Measurements from ENCODE around the gene CCDC24.
A peak's percentile ranks its signal among the peaks of the same experiment; 100 is the strongest.

Gene CCDC24

DNA sequence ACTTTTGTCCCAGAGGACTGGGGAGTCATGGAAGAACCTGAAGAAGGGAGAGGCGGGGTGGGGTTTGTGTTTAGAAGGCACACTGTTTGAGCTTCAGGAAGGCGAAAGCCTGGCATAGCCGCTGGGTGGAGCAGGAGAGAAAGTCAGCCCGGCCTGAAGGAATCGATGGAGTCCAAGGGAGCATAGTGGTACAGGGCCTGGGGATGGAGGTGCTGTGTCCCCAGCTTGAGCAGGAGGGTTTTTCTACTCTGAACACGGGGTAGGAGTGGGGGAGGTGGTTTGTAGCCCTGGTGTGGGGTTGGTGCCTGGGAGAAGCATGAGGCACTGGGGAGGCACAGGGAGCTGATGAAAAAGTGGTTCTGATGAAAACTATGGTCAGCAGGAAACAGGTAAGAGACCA is 4.7 kb upstream of the CCDC24 start:
- H3K4me1 ChIP-seq (ENCODE audit: control insufficient read depth, insufficient read depth, low read length), result peaks cover 4% of the 10 kb centered on the region
- no peaks in the 10 kb centered on the region for H3K27me3 ChIP-seq (ENCODE audit: control insufficient read depth, insufficient read depth, low read length)
- no peak overlapping the region for H3K27ac ChIP-seq (ENCODE audit: low read depth, low read length)
- H3K36me3 ChIP-seq (ENCODE audit: control insufficient read depth, insufficient read depth, low read length), result no peaks in the 10 kb centered on the region
- H3K9ac ChIP-seq (ENCODE audit: low read length), result no peak overlapping the region
- H3K4me3 ChIP-seq (ENCODE audit: low read length), result no peak overlapping the region

GRCh38 chr1:43987159-43987902 is 4.1 kb upstream of the CCDC24 start:
- H3K27me3 ChIP-seq (ENCODE audit: control insufficient read depth, insufficient read depth, low read length), result no peaks in the 10 kb centered on the region
- H3K4me1 ChIP-seq (ENCODE audit: control insufficient read depth, insufficient read depth, low read length), result peaks cover 4% of the 10 kb centered on the region
- no peaks in the 10 kb centered on the region for H3K36me3 ChIP-seq (ENCODE audit: control insufficient read depth, insufficient read depth, low read length)
- H3K27ac ChIP-seq (ENCODE audit: low read depth, low read length), result no peak overlapping the region
- H3K9ac ChIP-seq (ENCODE audit: low read length), result no peak overlapping the region
- H3K4me3 ChIP-seq (ENCODE audit: low read length), result no peak overlapping the region

GRCh38 chr1:43990271-43991199 is 864 bp upstream of the CCDC24 start:
- no peak overlapping the region for H3K27ac ChIP-seq (ENCODE audit: low read depth, low read length)
- H3K27me3 ChIP-seq (ENCODE audit: control insufficient read depth, insufficient read depth, low read length), result no peaks in the 10 kb centered on the region
- H3K4me1 ChIP-seq (ENCODE audit: control insufficient read depth, insufficient read depth, low read length), result peaks cover 4% of the 10 kb centered on the region
- H3K36me3 ChIP-seq (ENCODE audit: control insufficient read depth, insufficient read depth, low read length), result no peaks in the 10 kb centered on the region
- H3K9ac ChIP-seq (ENCODE audit: low read length), result no peak overlapping the region
- H3K4me3 ChIP-seq (ENCODE audit: low read length), result peak overlapping the region; percentile 56

DNA sequence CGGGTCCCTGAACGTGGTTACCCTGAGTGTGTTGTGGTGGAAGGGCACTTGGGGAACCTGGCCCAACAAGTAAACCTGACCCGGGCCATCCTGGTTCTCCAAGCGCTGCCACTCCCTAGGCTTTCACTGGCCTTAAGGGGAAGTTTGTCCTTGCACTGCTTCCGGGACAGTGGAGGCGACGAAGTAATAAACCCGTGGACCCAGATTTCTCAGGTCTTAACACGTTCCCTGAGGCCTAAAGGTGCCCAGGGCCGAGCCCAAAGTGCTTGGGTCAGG is 261 bp upstream of the CCDC24 start:
- Histone ChIP-seq H3K4me3 (ENCODE audit: low read length) (peak overlapping the region; percentile 56), H3K9ac (ENCODE audit: low read length) (no peak overlapping the region), H3K4me1 (ENCODE audit: control insufficient read depth, insufficient read depth, low read length) (peaks cover 4% of the 10 kb centered on the region), H3K27me3 (ENCODE audit: control insufficient read depth, insufficient read depth, low read length) (no peaks in the 10 kb centered on the region), H3K27ac (ENCODE audit: low read depth, low read length) (peak overlapping the region; percentile 38), H3K36me3 (ENCODE audit: control insufficient read depth, insufficient read depth, low read length) (no peaks in the 10 kb centered on the region)

GRCh38 chr1:43992232-43992995 is 1.0 kb downstream of the CCDC24 start:
- no peak overlapping the region for H3K27ac ChIP-seq (ENCODE audit: low read depth, low read length)
- H3K36me3 ChIP-seq (ENCODE audit: control insufficient read depth, insufficient read depth, low read length), result no peaks in the 10 kb centered on the region
- peak overlapping the region; percentile 56 for H3K4me3 ChIP-seq (ENCODE audit: low read length)
- no peaks in the 10 kb centered on the region for H3K27me3 ChIP-seq (ENCODE audit: control insufficient read depth, insufficient read depth, low read length)
- peak overlapping the region; percentile 57 for H3K9ac ChIP-seq (ENCODE audit: low read length)
- peaks cover 4% of the 10 kb centered on the region for H3K4me1 ChIP-seq (ENCODE audit: control insufficient read depth, insufficient read depth, low read length)

GRCh38 chr1:43993206-43993914 is 2.0 kb downstream of the CCDC24 start:
- Histone ChIP-seq H3K4me1 (ENCODE audit: control insufficient read depth, insufficient read depth, low read length) (peaks cover 4% of the 10 kb centered on the region), H3K36me3 (ENCODE audit: control insufficient read depth, insufficient read depth, low read length) (no peaks in the 10 kb centered on the region), H3K4me3 (ENCODE audit: low read length) (no peak overlapping the region), H3K9ac (ENCODE audit: low read length) (no peak overlapping the region), H3K27ac (ENCODE audit: low read depth, low read length) (no peak overlapping the region), H3K27me3 (ENCODE audit: control insufficient read depth, insufficient read depth, low read length) (no peaks in the 10 kb centered on the region)

DNA sequence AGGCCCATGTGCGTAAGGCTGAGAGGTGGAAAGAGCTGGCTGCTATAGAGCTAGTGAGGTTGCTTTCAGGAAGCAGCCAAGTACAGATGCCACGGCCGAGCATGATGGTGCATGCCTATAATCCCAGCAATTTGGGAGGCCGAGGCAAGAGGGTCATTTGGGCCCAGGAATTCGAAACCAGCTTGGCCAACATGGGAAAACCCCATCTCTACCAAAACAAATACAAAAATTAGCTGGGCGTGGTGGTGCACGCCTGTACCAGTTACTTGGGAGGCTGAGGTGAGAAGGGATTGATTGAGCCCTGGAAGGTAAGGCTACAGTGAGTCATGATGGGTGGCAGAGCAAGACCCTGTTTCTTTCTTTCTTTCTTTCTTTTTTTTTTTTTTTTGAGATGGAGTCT is 2.7 kb downstream of the CCDC24 start:
- H3K27ac ChIP-seq (ENCODE audit: low read depth, low read length), result no peak overlapping the region
- H3K4me3 ChIP-seq (ENCODE audit: low read length), result no peak overlapping the region
- H3K4me1 ChIP-seq (ENCODE audit: control insufficient read depth, insufficient read depth, low read length), result peaks cover 4% of the 10 kb centered on the region
- H3K36me3 ChIP-seq (ENCODE audit: control insufficient read depth, insufficient read depth, low read length), result no peaks in the 10 kb centered on the region
- H3K27me3 ChIP-seq (ENCODE audit: control insufficient read depth, insufficient read depth, low read length), result no peaks in the 10 kb centered on the region
- H3K9ac ChIP-seq (ENCODE audit: low read length), result no peak overlapping the region

GRCh38 chr1:43994794-43995790 is 3.7 kb downstream of the CCDC24 start:
- Histone ChIP-seq H3K27ac (ENCODE audit: low read depth, low read length) (no peak overlapping the region), H3K27me3 (ENCODE audit: control insufficient read depth, insufficient read depth, low read length) (no peaks in the 10 kb centered on the region), H3K4me1 (ENCODE audit: control insufficient read depth, insufficient read depth, low read length) (peaks cover 4% of the 10 kb centered on the region), H3K4me3 (ENCODE audit: low read length) (no peak overlapping the region), H3K36me3 (ENCODE audit: control insufficient read depth, insufficient read depth, low read length) (no peaks in the 10 kb centered on the region), H3K9ac (ENCODE audit: low read length) (no peak overlapping the region)

- Histone ChIP-seq H3K27ac (ENCODE audit: low read depth, low read length) (no peak overlapping the region), H3K4me1 (ENCODE audit: control insufficient read depth, insufficient read depth, low read length) (no peaks in the 10 kb centered on the region), H3K36me3 (ENCODE audit: control insufficient read depth, insufficient read depth, low read length) (peaks cover 3% of the 10 kb centered on the region), H3K9ac (ENCODE audit: low read length) (no peak overlapping the region), H3K27me3 (ENCODE audit: control insufficient read depth, insufficient read depth, low read length) (no peaks in the 10 kb centered on the region), H3K4me3 (ENCODE audit: low read length) (no peak overlapping the region)
Observed at GRCh38 chr1:43995984-43996732, 4.8 kb downstream of the CCDC24 start.

DNA sequence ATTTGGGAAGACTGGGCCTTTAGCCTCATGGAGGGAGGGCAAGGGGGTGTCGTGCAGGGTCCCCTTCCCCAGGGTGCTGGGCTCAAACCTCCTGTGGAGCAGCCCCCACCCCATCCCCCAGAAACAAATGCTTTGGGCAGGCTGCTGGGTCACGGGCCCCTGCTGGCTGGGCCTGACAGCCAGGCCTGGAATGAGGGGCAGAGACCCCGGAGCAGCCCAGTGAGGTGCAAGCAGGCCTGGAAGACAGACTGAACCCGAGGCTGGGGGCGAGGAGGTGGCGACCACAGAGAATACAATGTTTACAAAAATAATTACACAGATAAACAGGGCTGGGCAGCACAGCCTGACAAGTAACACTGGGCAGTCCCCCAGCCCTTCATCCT is 5.3 kb downstream of the CCDC24 start:
- H3K4me3 ChIP-seq (ENCODE audit: low read length), result no peak overlapping the region
- no peak overlapping the region for H3K27ac ChIP-seq (ENCODE audit: low read depth, low read length)
- peaks cover 3% of the 10 kb centered on the region for H3K36me3 ChIP-seq (ENCODE audit: control insufficient read depth, insufficient read depth, low read length)
- no peaks in the 10 kb centered on the region for H3K27me3 ChIP-seq (ENCODE audit: control insufficient read depth, insufficient read depth, low read length)
- no peaks in the 10 kb centered on the region for H3K4me1 ChIP-seq (ENCODE audit: control insufficient read depth, insufficient read depth, low read length)
- no peak overlapping the region for H3K9ac ChIP-seq (ENCODE audit: low read length)

Measured in rectal smooth muscle tissue (tissue), 1 donor.